GM13977 (cell line): ENCODE data around the gene KLHL29.

Source experiments
- DNase-seq: peaks from one replicate; pipeline ENCODE4 v3.0.0; 2012; ENCODE audit warnings: low spot score
- CTCF ChIP-seq: IDR thresholded peaks from 2 replicates; pipeline ENCODE4 v1.5.1; 2012; ENCODE audit warnings: mild to moderate bottlenecking, control low read depth; ENCODE audit not compliant: insufficient read depth; ENCODE audit errors: extremely low read depth, missing control alignments
- in situ Hi-C: fragments of 300-500 bp; cut with MboI; formaldehyde crosslinking; loops from one replicate; pipeline ENCODE4 v1.12.0; 2022; ENCODE audit warnings: low sequenced_read_pairs, low pct_unique_long_range_greater_than_20kb, mixed read lengths, inconsistent platforms; ENCODE audit not compliant: unreplicated experiment

KLHL29 gene

DNA sequence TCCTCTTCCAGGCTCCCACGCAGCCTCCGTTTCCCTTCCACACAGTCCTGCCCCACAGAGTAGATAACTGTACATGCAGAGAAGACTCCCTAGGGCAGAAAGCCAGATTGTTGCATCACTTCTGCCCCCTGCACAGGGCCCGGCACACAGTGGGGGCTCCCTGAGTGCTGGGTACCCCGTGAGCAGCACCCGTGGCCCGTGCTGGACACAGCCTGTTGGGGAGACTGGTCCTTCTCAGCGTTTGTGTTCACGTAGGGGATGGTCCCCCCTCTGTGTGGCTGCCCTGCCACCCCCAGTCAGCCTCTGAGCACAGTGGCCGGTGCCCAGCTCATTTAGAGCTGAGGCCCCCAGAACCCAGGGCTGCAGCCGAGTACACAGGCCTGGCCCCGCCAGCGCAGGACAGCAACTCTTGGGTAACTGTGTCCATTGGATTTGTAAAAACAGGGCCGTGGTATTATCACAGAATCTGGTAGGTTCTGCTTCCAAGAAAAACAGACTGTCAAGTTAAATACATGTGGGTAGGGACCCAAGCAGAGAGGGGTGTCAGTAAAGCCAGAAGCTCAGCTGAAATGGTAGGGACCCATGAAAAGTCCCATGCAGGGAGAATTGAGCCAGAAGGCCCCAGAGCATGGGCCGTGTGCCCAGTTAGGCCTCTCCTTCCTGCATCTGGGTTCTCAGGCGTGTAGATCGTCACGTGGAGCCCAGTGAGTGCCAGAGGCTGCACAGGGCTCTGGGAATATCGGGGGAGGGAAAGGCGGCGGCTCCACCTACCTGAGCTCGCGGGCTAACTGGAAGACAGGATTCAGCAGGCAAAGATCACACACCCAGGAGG lies 284.6 kb downstream of the KLHL29 start:
- in situ Hi-C loops: no loop called here
- TF ChIP-seq CTCF: no peak
- no peak for DNase-seq

- TF ChIP-seq CTCF: no peak
- in situ Hi-C loops: no loop called here
These were observed 285.2 kb downstream of the KLHL29 start for GRCh38 chr2:23670245-23670592.

DNA sequence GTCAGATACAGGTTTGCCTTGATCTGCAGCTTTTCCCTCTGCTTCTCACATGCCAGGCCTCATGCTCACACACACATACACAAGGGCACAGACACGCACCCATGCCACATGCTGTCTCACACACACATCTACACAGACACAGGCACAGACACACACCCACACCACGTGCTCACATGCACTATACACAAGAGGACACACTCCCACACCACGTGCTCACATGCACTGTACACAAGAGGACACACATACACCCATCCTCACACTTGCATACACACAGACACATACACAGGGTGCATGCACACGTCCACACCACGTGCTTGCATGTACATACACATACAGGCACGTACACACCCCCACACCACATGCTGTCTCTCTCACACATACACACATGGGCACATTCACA lies 288.1 kb downstream of the KLHL29 start:
- TF ChIP-seq CTCF: no peak
- in situ Hi-C loops: no loop called here
- DNase-seq: no peak

More at GRCh38 chr2:23670245-23670592, 285.2 kb downstream of the KLHL29 start:
- no peak for DNase-seq

DNA sequence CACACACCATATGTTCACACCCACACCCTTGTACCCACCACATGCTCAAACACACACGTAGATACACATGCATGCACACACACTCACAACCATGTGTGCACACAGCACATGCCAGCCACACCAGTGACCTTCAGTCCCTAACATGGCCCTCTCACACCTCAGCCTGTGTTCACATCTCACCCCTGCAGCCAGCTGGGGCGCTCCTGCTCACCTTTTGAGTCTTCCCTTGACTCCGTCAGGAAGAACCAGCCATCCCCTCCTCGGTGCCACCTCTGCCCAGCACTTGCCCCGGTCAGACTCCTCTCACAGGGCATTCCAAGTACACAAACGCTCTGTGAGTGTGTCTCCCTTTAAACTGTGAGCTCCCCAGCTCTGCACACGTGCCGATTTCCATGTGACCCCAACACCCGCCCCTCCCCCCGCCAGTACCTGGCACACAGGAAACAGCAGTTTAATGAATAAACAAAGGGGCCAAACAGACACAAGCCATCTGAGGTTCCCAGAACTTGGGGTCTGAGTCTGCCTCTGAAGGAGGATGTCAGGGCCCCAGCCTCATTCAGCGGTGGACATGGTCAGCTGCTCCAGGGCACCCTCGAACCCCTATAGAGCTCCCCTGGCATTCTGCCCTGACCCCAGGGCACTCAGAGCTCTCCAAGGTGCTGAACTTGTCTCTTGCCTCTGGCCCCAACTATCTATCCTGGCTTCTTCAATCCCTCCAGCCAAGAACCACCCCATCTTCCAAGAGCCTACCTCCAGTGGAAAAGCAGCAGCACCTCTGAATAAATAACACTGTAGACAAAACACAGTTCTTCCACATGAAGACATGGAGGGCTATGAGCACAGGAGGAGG lies 289.1 kb downstream of the KLHL29 start:
- no peak for DNase-seq
- in situ Hi-C loops: no loop called here
- no peak for TF ChIP-seq CTCF

GRCh38 chr2:23675506-23675905 lies 290.5 kb downstream of the KLHL29 start:
- no peak for TF ChIP-seq CTCF
- in situ Hi-C loops: no loop called here
- DNase-seq: no peak

DNA sequence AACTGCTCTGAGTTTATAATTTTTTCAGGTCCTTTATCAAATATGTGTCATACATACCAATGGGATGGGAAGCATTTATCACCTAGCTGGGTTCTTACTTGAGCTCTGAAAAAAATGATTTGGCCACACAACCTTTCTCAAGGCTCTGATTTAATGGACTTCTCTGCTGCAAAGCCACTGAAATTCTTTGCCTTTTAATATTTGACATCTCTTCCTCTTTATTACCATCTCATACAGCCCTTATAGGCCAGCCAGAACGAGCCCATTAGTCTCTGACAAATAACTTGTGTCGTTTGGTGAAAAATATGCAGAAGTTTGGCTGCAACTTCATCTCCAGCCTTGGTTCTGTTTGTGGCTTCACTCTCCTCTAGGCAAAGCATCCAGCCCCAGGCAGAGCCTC lies 292.9 kb downstream of the KLHL29 start:
- no peak for TF ChIP-seq CTCF
- DNase-seq: no peak
- in situ Hi-C loops: no loop called here
